Fibroblast of skin of left quadriceps (primary cell): ENCODE measurements around the gene RPL14.
"Not testable (repeated sequence)": the region's sequence is repeated elsewhere in the genome, so short reads cannot be mapped to it uniquely, and the experiment has no call there.

ENCODE experiments used
- DNase-seq, 2 experiments: peaks; one replicate each; pipeline ENCODE4 v3.0.0-alpha.2; 2013; ENCODE audit warnings: low read depth in 2 of 2

RPL14 gene

DNA sequence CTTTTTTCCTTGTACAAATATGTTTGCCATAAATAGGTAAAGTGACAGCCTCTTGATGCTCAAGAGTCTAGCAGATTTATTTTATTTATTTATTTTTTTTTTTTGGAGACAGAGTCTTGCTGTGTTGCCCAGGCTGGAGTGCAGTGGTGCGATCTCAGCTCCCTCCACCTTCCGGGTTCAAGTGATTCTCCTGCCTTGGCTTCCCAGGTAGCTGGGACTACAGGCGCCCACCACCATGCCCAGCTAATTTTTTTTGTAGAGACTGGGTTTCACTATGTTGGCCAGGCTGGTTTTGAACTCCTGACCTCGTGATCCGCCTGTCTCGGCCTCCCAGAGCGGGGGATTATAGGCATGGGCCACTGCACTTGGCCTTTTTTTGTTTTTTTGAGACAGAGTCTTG is 5.7 kb downstream of the RPL14 start:
- DNase-seq, result not testable (repeated sequence)

GRCh38 chr3:40463579-40463978 is 6.4 kb downstream of the RPL14 start:
- no peak for DNase-seq

GRCh38 chr3:40464339-40465110 is 7.4 kb downstream of the RPL14 start:
- no peak for DNase-seq

GRCh38 chr3:40465111-40465407 is 7.9 kb downstream of the RPL14 start:
- no peak for DNase-seq

- DNase-seq, result no peak
These were observed 8.3 kb downstream of the RPL14 start for GRCh38 chr3:40465456-40465855.

GRCh38 chr3:40468018-40468417 is 10.9 kb downstream of the RPL14 start:
- DNase-seq, result no peak

DNA sequence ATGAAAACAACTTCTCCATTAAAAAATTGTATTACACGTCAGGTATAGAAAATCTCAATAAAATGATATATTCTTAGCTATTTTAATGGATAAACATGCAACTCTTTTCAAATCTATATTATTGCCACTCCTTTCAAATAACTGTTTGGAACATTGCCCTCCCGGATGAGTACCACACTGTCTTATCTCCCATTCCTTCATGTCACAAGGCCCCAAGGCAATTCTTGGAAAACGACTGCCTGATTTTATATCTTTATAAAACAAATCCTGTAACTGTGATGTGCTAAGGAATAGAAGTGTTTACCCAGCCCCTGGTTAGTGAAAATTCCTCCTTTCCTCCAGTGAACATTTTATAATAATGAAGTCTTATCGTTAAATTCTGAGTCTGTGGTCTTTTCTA is 13.6 kb downstream of the RPL14 start:
- no peak for DNase-seq

DNA sequence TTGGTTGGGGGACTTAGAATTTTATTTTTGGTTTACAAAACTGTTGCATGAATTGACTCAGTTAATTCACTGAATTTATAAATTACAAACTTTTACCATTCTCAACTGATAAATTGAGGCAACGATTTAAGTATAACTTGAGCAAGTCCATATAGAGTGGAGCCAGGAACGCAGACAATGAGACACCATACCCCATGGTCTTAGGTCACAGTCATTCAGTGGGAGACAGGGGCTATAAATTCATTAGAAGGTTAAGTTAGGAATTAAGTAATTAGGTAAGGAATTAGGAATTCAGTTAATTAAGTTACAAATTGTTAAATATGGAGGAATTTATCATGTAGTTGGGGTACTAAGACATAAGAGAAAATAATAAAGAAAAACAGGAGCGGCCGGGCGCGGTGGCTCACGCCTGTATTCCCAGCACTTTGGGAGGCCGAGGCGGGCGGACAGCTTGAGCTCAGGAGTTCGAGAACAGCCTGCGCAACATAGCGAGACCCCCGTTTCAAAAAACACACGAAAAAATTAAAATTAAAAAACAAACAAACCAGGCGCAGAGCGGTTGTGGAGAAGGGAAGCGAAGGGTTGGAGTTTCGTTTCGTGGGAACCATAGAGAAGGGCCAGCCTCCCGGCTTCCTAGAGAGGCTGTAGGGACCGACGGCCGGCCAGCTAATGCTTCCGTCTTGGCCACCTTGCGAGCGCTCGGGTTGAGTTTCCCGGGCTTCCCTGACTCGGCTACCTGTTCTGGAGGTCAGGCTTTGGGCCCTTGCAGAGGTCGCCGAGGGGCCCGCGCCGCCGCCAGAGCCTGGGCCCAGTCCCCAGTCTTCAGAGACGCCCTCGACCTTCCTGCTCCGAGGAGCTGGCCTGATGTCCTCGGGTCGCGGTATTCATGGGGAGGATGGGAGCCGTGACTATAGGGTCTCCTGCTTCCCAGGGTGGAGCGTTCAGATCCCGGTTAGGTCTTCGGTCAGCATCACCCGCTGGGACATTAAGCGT is 19.6 kb downstream of the RPL14 start, which contains the start of gene ZNF619:
ZNF619 (plus strand) TSS at position 645 of the 993 bp plus-strand sequence. CDS start 858 bp downstream, outside the sequence.
- DNase-seq, result peak; percentile 48 to 53

- DNase-seq, result no peak
These were observed 20.5 kb downstream of the RPL14 start for GRCh38 chr3:40477666-40478065.

DNA sequence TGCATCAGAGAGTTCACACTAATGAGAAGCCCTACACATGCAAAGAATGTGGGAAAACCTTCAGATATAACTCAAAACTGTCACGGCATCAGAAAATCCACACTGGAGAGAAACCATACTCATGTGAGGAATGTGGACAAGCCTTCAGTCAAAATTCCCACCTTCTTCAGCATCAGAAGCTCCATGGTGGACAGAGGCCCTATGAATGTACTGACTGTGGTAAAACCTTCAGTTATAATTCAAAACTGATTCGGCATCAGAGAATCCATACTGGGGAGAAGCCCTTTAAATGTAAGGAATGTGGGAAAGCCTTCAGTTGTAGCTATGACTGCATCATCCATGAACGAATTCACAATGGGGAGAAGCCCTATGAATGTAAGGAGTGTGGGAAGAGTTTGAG is 30.0 kb downstream of the RPL14 start:
- no peak for DNase-seq

DNA sequence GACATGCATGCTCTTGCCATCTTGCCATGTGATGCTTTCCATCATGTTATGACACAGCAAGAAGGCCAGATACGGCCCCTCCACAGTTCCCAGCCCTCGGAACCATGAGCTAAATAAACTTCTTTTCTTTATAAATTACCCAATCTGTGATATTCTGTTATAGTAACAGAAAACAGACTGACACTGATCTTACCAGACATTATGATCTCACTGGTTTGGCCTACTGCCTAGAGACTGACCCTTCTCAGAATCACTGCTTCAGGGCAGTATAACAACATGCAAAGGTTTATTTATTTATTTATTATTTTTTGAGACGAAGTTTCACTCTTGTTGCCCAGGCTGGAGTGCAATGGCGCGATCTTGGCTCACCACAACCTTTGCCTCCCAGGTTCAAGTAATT is 33.8 kb downstream of the RPL14 start:
- DNase-seq, result no peak

DNA sequence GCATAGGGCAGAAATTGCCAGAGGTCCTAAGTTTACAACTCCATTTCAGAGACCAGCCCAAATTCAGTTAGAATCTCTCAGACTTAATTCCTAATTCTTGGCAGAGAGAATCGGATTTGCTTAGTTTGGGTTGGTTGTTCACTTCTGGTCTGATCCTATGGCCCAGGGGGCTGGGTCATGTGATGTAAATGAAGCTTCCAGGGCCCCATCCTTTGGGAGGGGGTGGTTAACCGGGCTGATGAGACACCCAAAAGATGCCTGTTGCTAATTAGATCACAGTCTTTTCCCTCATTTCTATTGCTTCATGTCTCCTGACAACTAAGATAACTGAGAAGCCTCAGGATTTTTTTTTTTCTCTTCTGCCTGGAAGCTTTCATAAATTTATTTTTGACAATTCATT is 37.6 kb downstream of the RPL14 start:
- no peak for DNase-seq

GRCh38 chr3:40497288-40497687 is 40.1 kb downstream of the RPL14 start:
- DNase-seq, result no peak

GRCh38 chr3:40499952-40500351 is 42.8 kb downstream of the RPL14 start:
- no peak for DNase-seq

GRCh38 chr3:40502034-40502433 is 44.9 kb downstream of the RPL14 start:
- no peak for DNase-seq

- peak; percentile 87 to 90 for DNase-seq
These were observed 47.7 kb downstream of the RPL14 start for GRCh38 chr3:40504636-40505430.

DNA sequence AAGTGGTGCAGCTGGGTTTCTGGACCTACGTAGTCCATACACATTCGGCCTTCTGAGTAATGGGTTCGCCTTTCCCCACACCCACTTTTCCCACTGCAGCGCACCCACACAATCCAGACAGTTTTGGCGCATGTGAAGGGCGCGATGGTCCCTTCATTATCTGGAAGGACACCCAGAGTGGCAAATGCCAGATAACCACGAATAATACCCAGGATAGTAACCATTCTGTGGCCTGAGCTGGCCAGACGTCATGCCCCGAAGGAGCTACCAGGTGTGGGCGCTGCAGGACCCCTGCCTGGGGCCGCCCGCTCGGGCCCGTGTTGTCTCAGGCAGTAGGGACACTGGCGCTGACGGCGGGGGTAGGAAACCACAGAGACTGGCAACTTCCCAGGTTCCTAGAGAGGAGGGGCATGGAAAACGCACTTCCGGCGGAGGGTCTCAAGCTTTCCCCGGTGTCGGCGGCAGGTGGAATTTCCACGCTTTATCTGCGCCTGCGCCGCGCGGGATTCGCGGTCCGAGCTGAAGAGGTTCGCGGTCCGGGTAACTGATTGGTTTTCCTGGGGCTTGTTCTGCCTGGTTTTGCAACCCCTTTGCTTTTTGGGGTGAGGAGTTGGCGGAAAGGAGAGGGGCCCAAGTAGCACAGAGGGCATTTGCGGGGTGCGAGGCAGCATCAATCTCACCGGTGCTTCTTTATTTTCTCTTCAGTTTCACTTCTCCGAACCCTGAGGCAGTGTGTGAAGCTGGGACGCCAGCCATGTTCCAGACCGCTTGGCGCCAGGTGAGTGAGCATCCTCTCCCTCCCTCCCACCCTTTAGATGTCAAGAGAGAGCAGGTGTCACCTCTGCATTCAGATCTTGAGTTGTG is 48.7 kb downstream of the RPL14 start, which contains the start of gene ZNF620:
ZNF620 (plus strand) TSS at position 441 of the 864 bp plus-strand sequence; CDS start at position 755, 314 bp downstream.
- peak in 1 of 2 experiments; percentile 12 for DNase-seq

- no peak for DNase-seq
These were observed 54.0 kb downstream of the RPL14 start for GRCh38 chr3:40511031-40511718.

DNA sequence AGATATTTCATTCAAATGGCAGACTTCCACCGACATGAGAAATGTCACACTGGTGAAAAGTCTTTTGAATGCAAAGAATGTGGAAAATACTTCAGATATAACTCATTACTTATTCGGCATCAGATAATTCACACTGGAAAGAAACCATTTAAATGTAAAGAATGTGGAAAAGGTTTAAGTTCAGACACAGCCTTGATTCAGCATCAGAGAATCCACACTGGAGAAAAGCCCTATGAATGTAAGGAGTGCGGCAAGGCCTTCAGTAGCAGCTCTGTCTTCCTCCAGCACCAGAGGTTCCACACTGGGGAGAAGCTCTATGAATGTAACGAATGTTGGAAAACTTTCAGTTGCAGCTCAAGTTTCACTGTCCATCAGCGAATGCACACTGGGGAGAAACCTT is 59.1 kb downstream of the RPL14 start:
- DNase-seq, result peak; percentile 42 to 50

GRCh38 chr3:40518067-40518466 is 60.9 kb downstream of the RPL14 start:
- DNase-seq, result no peak
